ENCODE measurements around the gene DEPDC5.
A peak's percentile ranks its signal among the peaks of the same experiment; 100 is the strongest.
"Not testable (repeated sequence)": the region's sequence is repeated elsewhere in the genome, so short reads cannot be mapped to it uniquely, and the experiment has no call there.

The DEPDC5 gene

DNA sequence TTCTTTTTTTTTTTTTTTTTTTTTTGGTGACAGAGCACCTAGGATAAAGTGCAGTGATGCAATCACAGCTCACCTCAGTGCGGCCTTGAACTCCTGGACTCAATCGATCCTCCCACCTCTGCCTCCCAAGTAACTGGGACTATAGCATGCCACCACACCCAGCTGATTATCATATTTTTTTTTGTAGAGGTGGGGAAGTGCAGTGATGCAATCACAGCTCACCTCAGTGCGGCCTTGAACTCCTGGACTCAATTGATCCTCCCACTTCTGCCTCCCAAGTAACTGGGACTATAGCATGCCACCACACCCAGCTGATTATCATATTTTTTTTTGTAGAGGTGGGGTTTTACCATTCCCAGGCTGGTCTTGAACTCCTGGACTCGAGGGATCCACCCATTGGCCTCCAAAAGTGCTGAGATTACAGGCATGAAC lies 61.6 kb downstream of the DEPDC5 start:
- not testable (repeated sequence) for DNase-seq (ENCODE audit: low spot score)

DNA sequence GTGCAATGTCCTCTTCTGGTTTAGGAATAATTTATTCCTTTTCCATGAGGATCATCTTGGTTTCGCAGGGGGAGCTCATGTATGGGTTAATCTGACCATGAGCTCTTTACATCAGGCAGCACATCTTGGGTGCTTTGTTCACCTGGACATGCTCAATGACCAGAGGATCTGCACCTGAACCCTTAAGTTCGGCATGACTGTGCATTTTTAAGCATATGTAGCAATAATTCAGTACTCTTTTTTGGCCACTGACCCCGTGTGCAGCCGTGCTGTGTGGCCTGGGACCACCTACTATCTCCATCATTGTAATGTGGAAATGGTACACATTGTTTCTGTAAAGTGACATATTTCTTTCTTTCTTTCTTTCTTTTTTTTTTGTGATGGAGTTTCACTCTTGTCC lies 62.9 kb downstream of the DEPDC5 start:
- DNase-seq (ENCODE audit: low spot score), result no peak

DNA sequence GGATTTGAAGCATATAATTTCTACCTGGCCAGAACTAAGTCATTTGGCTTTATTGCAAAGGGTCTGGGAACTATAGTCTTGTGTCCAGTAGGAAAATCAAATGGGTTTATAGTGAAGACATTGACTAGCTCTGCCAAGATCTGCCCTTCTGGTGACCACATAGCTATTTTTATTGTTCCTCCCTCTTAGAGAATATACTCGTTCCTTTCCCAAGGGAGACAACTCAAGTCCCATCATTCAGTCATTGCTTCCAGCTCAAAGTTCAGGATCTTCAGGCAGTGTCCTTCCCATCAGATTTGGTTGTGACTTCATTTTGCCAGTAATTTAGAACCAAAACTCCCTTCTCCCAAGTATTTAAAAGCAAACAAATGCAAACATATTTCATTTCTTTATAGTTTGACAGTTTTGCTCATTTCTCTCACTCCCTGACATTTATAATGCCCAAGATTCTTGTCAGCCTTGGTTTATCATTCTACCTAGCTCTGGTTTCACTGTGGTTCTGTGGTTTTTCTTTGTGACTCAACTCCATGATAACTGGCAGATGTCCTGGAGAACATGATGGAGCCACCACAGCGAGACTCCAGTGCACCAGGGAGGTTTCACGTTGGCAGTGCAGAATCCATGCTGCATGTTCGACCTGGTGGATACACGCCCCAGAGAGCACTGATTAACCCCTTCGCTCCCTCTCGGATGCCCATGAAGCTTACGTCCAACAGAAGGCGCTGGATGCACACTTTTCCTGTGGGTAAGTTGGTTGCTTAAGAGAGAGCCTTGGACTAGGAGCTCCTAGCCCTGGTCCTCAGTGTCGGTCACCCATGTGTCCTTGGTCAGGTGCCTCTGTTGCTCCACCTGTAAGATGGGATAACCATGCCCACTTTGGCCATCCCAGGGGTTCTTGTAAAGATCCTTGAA lies 64.9 kb downstream of the DEPDC5 start:
- no peak for DNase-seq (ENCODE audit: low spot score)

DNA sequence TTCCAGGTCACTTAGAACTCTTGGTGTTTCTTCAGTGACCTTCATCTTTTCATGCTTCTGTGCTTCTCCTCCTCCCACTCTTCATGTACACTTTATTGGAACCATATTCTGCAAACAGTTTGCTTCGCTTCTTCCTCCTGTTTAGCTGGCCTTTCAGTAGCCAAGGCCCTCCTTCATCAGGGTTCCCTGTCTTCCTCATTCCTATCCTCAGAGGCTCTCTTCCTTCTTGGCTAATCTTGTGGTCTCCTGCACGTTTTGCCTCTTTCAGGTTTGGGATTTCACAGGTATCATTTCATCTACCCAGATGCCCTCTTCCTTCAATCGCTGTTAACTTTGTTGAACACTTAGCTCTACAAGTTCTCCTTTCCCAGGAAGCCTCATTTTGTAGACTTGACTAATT lies 66.8 kb downstream of the DEPDC5 start:
- no peak for DNase-seq (ENCODE audit: low spot score)

DNA sequence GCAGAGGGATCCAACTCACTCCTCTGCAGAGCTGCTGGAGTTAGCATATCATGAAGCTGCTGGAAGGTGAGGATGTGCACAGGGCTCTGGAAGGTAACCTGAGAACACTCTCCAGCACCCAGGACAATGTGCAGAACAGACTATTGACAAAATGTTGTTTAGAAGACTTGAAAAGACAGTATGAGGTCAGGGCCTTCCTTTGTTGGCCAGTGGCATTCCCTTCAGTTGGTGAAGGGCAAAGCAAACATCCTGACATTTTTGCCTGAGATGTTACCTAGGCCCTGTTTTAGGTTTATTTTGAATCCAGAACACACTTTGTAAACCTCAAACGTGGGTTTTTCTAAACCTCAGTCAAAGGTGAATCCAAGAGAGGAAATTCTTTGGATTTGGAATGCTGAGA lies 67.8 kb downstream of the DEPDC5 start:
- DNase-seq (ENCODE audit: low spot score), result no peak

DNA sequence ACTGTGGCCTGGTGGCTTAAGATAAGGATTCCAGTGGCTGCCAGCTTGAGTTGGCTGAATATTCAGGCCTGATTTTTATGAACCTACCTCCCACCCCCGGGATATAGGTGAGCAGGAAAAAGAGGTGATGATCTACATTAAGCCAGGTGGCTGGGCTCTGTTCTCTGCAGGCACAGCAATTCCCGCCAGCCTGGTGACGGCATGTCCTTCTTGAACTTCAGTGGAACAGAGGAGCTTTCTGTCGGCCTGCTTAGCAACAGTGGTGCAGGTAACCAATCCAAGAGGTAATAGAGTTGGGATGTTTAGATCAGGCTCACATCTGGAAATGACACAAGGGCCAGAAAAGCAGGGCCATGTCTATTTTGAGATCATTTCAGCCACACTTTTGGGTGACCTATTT lies 68.7 kb downstream of the DEPDC5 start:
- no peak for DNase-seq (ENCODE audit: low spot score)

DNA sequence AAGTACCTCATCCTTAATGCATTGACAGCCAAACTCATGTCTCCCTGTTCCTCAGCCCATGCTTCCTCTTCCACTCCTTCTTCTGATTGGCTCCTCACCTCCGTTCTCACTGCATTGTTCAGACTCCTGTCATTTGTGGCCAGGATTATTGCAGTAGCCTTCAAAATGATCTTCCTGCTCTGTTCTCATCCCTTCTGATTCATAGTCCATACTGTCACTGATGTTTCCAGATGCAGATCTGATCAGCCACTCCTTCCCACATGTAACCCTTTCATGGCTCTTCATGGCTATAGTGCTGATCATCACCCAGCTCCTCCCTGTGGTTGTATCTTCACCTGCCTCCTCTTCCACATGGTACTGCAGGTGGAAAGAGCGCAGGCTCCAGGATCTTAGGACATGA lies 71.7 kb downstream of the DEPDC5 start:
- no peak for DNase-seq (ENCODE audit: low spot score)

DNA sequence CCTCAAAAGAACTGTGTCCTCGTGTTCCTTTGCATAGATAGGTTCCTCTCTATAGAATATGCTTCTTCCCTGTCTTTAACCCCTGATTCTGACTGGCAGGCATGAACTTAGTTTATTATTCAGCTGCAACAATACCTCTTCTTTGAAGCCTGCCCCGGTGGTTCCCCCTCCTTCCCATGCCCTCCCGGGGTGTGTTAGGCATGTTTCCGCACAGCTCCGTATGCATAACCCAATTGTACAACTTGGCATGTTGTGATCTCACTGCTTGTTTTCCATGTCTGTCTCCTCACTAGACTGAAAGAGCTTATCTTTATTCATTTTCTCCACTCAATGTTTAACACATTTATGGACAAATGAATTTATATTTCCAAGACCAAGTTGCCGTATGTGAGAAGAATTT lies 72.6 kb downstream of the DEPDC5 start:
- DNase-seq (ENCODE audit: low spot score), result no peak

DNA sequence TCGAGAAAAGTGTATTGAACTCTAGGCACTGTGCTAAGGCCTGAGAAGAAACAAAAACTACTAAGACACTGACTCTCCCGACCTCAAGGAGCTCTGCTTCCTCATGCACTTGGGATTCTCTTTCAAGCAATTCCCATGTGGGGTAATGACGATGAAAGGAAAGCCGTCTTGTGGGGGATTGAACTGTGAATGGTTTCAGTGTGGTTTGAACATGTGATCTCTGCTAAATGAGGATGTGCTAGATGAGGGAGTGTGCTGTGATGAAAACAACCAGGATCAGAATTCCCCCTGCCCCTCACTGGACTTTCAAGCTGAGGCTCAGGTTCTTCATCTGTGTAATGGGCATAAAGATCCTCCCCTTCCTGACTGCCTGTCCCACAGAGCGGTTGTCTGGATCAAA lies 74.9 kb downstream of the DEPDC5 start:
- DNase-seq (ENCODE audit: low spot score), result no peak

DNA sequence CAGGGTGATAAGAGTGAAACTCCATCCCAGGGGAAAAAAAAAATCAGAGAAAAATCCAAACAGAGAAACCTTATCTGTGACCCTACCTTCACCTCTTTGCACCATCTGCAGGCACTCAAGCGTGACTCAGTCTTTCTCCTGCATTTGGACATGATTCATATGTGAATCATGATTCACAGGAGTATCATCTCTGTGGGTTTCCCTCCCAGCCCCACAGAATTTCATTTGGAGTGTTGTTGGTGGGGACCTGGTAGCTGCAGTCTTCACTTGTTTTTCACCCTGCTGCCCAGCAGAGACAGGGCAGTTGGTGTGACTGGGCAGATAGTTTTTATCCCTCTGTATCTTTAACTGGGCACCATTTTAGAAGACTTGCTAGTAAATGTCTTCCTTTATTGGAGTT lies 75.7 kb downstream of the DEPDC5 start:
- DNase-seq (ENCODE audit: low spot score), result no peak

DNA sequence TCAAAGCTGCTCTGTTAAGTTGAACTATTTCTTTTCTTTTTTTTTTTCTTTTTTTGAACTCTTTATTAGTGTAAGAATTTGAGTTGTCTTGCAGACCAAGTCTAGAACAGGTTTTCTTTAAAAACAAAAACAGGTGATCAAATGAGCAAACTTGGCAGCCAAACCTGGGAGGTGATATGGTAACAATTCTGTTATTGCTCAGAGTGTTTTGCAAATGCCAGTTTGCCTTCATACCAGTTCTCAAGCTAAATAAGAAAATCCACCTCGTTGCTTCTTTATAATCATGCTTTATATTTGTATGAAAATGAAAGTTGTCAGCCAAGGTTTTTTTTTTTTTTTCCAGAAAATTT lies 76.9 kb downstream of the DEPDC5 start:
- DNase-seq (ENCODE audit: low spot score), result no peak

DNA sequence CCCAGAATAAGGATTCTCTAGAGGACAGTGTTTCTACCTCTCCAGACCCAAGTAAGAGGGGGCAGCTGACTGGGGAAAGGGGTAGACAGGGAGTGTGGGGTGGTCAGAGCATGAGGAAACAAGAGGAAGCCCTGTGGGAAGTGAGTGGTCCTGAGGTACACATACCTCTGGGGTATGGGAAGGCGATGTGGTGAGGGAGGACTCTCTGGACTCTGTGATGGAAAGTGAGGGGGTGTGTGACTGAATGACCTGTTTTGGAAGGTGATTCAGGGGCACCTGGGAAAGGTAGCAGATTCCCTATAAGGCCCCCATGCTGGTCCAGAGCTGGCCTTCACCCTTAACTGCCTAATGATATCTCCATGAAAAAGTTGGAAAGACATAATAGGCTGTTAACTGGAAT lies 80.1 kb downstream of the DEPDC5 start:
- DNase-seq (ENCODE audit: low spot score), result no peak

DNA sequence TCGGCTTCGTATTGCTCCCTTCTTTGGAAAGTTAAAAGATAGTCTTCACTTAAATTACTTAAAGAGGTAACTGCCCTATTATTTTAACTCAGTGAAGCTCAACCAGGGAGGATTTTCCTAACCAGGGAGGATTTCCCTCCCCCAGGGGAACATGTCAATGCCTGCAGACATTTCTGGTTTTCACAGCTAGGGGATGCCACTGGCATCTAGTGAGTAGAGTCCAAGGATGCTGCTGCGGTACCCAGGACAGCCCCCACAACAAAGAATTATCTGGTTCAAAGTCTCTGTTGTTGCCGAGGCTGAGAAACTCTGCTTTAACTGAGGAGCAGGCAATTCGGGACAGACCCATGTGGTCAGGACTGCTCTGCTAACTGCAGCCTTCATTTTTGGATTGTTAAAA lies 82.2 kb downstream of the DEPDC5 start:
- DNase-seq (ENCODE audit: low spot score), result no peak

DNA sequence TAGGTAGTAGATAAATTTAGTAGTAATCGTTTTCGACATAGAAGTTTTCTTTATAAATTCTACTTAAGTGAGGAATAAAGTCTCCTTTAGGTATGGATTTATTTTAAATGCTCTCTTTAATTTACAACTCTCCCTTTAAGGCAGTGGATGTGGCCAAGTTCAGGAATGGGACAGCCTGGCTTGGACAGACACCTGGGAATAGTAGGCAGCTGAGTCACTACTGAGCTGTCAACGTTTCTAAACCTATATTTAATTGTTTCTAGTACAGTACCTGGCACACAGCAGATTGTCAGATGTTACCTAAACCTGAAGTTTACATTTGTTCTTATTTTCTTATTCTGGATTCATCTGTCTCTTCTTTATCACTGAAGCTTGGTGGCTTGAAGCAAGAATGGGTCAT lies 85.1 kb downstream of the DEPDC5 start:
- no peak for DNase-seq (ENCODE audit: low spot score)

DNA sequence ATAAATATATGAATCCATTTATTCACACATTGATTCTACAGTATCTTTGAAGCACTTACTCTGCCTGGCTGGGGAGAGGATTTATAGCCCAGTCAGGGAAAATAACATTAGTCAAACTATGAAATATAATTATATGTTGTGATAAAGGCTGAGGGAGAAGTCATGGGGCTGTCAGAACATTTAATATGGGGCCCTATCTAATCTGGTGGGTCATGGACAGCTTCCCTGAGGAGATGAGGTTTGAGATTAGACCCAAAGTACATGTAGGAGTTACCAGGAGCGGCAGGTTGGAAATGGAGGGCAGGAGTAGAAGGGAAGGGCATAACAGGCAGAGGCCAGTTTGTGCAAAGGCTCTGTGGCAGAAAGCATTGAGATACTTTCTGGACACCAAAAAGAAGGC lies 86.2 kb downstream of the DEPDC5 start:
- no peak for DNase-seq (ENCODE audit: low spot score)

DNA sequence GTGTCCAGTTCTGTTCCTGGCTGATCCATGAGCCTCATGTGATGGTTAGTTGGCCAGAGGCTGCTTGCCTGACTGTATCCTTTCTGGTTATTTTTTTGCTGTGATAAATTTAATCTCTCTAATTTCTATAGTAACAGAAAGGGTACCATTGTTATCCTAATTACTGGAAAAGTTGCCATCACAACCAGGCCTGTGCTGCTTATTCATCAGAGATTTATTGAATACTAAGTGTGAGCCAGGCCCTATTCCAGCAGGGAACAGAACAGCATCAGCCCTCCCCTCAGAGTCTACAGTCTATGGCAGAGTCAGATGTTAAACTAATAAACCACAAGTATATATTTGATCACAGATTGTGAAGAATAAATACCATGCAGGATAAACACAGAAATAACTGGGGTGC lies 86.8 kb downstream of the DEPDC5 start:
- no peak for DNase-seq (ENCODE audit: low spot score)

DNA sequence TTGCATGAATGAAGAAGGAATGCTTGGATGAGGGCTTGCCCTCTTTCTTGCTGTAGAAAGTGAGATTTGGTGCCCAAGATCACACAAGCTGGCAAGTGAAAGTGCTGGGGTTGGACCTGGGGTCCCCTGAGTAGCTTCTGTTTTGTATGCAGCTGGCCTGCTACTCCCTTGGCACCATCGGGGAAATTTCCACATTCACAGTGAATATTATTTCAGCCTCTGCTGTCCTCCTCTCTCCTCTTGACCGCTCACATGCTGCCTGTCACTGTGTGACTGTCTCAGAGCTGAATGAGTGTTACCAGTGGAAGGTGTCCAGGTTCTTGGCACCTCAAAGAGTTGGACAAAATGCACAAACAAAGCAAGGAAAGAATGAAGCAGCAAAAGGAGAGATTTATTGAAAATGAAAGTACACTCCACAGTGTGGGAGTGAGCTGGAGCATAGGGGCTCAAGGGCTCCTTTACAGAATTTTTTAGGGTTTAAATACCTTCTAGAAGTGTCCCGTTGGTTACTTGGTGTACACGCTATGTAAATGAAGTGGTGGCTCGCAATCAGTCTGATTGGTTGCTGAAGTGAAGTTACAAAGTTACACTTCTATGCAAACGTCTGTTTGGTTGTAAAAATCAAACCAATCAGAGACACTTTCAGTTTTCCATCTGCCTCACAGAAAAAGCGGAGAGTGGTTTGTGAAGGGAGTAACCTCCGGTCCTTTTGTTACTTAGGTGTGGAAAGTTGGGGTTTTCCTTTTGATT lies 87.4 kb downstream of the DEPDC5 start:
- DNase-seq (ENCODE audit: low spot score), result no peak

DNA sequence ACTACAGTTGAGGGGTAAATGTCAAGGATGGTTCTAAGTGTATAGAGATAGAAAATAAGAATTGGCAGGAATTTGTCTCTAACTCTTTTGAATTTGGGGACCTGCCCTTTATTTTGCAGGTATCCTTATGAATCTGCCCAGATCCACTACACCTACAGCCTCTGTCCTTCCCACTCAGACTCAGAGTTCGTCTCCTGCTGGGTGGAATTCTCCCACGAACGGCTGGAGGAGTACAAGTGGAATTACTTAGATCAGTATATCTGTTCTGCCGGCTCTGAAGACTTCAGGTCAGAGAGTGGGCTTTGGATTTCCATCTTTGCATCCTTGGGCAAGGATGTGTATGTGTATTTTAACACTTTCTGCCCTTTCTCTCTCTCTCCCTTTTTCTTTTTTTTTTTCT lies 89.7 kb downstream of the DEPDC5 start:
- no peak for DNase-seq (ENCODE audit: low spot score)

DNA sequence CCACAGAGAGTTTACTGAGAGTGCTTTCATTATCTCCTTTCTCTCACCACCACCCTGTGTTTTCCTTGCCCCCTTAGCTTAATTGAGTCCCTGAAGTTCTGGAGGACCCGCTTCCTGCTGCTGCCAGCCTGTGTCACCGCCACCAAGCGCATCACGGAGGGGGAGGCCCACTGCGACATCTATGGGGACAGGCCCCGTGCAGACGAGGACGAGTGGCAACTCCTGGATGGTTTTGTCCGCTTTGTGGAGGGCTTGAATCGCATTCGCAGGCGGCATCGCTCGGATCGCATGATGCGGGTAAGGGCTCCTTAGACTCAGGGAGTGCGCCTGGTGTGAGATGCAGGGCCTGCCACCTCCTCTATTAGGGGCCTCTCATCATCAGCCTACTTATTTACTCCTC lies 91.1 kb downstream of the DEPDC5 start:
- DNase-seq (ENCODE audit: low spot score), result no peak

DNA sequence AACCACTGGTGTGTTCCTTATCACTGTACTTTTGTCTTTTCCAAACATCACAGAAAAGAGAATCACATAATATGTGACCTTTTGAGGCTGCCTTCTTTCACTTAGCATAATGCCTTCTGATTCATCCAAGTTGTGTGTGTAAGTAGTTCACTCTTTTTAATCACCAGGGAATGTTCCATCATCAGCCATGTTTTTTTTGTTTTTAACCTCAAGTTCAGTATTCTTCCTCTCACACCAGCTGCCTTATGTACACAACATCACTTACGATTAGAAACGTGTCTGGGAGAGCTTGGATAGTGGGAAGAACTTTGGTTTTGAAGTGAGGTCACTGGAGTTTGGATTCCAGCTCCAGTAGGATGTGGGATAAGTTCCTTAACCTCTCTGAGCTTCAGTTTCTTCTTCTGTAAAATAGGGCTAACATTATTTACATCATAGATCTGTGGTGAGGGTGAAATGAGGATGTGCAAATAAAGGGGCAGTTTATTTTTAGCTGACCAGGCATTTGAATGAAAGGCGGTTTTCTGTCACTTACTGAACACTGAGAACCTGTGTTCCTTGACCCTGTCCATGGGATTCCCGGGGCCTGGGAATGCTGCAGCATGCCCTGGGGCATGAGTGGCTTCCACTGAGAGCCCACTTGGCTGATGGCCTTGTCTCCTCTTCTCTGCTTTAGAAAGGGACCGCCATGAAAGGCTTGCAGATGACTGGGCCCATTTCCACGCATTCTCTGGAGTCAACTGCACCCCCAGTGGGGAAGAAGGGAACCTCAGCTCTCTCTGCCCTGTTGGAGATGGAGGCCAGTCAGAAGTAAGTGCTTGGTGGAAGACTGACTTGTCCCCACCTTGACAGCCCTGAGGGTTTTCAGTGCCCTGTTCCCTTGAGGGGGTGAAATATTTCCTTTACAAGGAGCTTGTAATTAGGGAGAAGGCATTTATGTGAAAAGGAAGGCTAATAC lies 92.6 kb downstream of the DEPDC5 start:
- peak; percentile 24 for DNase-seq (ENCODE audit: low spot score)

DNA sequence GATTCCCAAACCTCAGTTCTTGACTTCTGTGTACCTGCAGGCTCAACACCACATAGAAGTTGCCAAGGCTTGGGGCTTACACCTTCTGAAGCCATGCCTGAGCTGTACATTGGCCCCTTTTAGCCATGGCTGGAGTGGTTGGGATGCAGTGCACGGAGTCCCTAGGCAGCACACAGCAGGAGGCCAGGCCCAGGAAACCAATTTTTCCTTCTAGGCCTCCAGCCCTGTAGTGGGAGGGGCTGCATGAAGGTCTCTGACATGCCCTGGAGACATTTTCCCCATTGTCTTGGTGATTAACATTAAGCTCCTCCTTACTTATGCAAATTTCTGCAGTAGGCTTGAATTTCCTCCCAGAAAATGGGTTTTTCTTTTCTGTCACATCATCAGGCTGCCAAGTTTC lies 94.6 kb downstream of the DEPDC5 start:
- no peak for DNase-seq (ENCODE audit: low spot score)

DNA sequence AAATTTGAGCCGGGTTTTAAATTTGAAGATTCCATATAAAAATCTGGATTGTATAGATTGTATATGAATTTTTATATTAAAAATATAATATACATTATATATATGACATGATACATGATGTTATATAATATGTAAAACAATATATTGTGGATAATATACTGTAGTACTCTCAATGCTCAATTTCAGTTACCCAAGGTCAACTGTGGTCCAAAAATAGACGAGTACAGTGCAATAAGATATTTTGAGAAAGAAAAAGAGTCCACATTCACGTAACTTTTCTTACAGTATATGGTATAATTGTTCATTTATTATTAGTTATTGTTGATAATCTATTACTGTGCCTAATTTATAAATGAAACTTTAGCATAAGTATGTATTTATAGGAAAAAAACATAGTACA lies 96.3 kb downstream of the DEPDC5 start:
- DNase-seq (ENCODE audit: low spot score), result no peak

Data from hematopoietic multipotent progenitor cell treated with erythropoietin and hydrocortisone succinate and interleukin-3 and kit ligand, for 15 days (in vitro differentiated cells).